22Rv1 (cell line): ENCODE measurements around the gene NOVA2.

Experiments
- CTCF ChIP-seq: fragments of 450-650 bp; IDR thresholded peaks from 2 replicates; pipeline ENCODE4 v1.5.1; 2017; ENCODE audit warnings: mild to moderate bottlenecking
- ZFX ChIP-seq: fragments of 450-650 bp; IDR thresholded peaks from 2 replicates; pipeline ENCODE4 v1.6.1; 2017; ENCODE audit warnings: antibody characterized with exemption, borderline replicate concordance

- TF ChIP-seq CTCF (no peak), ZFX (no peak)
These were observed 54.9 kb downstream of the NOVA2 start for GRCh38 chr19:45918721-45919120.
